HUES6 (cell line): ENCODE results near the gene PPME1.

Source experiments
- H3K27ac ChIP-seq: 2 replicates; pipeline ENCODE4 v1.7.0; 2013; ENCODE audit warnings: low read depth, mild to moderate bottlenecking, low read length, inconsistent platforms
- H3K27me3 ChIP-seq: 2 replicates; pipeline ENCODE4 v1.6.1; 2013; ENCODE audit warnings: low read length; ENCODE audit not compliant: control insufficient read depth, insufficient read depth
- H3K36me3 ChIP-seq: 2 replicates; pipeline ENCODE4 v1.6.1; 2013; ENCODE audit warnings: low read length; ENCODE audit not compliant: control insufficient read depth, insufficient read depth
- H3K4me1 ChIP-seq: 2 replicates; pipeline ENCODE4 v1.6.1; 2013; ENCODE audit warnings: low read length; ENCODE audit not compliant: control insufficient read depth, insufficient read depth
- H3K4me3 ChIP-seq: 2 replicates; pipeline ENCODE4 v1.5.1; 2013; ENCODE audit warnings: low read depth, low read length
- H3K9ac ChIP-seq: one replicate; pipeline ENCODE4 v1.6.1; 2013; ENCODE audit warnings: mild to moderate bottlenecking, low read length
- H3K9me3 ChIP-seq: 2 replicates; pipeline ENCODE4 v1.6.1; 2013; ENCODE audit warnings: low read depth, low read length; ENCODE audit not compliant: control insufficient read depth, insufficient read depth

Gene PPME1

GRCh38 chr11:74256378-74257133 lies 85.5 kb downstream of the PPME1 start:
- no peak overlapping the region for H3K27ac ChIP-seq
- H3K9ac ChIP-seq: no peak overlapping the region
- peaks cover 23% of the 10 kb centered on the region for H3K36me3 ChIP-seq
- no peaks in the 10 kb centered on the region for H3K27me3 ChIP-seq
- H3K4me1 ChIP-seq: no peaks in the 10 kb centered on the region
- H3K4me3 ChIP-seq: no peak overlapping the region
- 0 out of 2 replicates have a peak, but pooled peaks cover 6% of the 10 kb centered on the region for H3K9me3 ChIP-seq

- Histone ChIP-seq H3K9me3 (0 out of 2 replicates have a peak, but pooled peaks cover 6% of the 10 kb centered on the region), H3K27ac (no peak overlapping the region), H3K4me1 (no peaks in the 10 kb centered on the region), H3K4me3 (no peak overlapping the region), H3K36me3 (peaks cover 17% of the 10 kb centered on the region), H3K27me3 (no peaks in the 10 kb centered on the region), H3K9ac (no peak overlapping the region)
Measured at GRCh38 chr11:74257959-74258553, 87.0 kb downstream of the PPME1 start.

GRCh38 chr11:74262725-74263124 lies 91.6 kb downstream of the PPME1 start:
- Histone ChIP-seq H3K27ac (no peak overlapping the region), H3K4me3 (no peak overlapping the region), H3K9me3 (0 out of 2 replicates have a peak, but pooled peaks cover 6% of the 10 kb centered on the region), H3K9ac (no peak overlapping the region), H3K4me1 (no peaks in the 10 kb centered on the region), H3K36me3 (no peaks in the 10 kb centered on the region), H3K27me3 (no peaks in the 10 kb centered on the region)

GRCh38 chr11:74265256-74265655 lies 94.2 kb downstream of the PPME1 start:
- no peak overlapping the region for H3K9ac ChIP-seq
- no peaks in the 10 kb centered on the region for H3K4me1 ChIP-seq
- no peak overlapping the region for H3K4me3 ChIP-seq
- H3K9me3 ChIP-seq: 0 out of 2 replicates have a peak, but pooled peaks cover 6% of the 10 kb centered on the region
- no peak overlapping the region for H3K27ac ChIP-seq
- no peaks in the 10 kb centered on the region for H3K36me3 ChIP-seq
- H3K27me3 ChIP-seq: no peaks in the 10 kb centered on the region

- Histone ChIP-seq H3K27me3 (no peaks in the 10 kb centered on the region), H3K36me3 (no peaks in the 10 kb centered on the region), H3K4me3 (no peak overlapping the region), H3K9ac (no peak overlapping the region), H3K4me1 (no peaks in the 10 kb centered on the region), H3K27ac (no peak overlapping the region), H3K9me3 (no peaks in the 10 kb centered on the region)
Measured at GRCh38 chr11:74267014-74267413, 95.9 kb downstream of the PPME1 start.

GRCh38 chr11:74268456-74268855 lies 97.4 kb downstream of the PPME1 start:
- no peak overlapping the region for H3K9ac ChIP-seq

GRCh38 chr11:74269161-74269811 lies 98.2 kb downstream of the PPME1 start:
- no peaks in the 10 kb centered on the region for H3K4me1 ChIP-seq
- H3K27ac ChIP-seq: no peak overlapping the region
- H3K27me3 ChIP-seq: no peaks in the 10 kb centered on the region
- H3K9me3 ChIP-seq: no peaks in the 10 kb centered on the region
- no peak overlapping the region for H3K4me3 ChIP-seq
- no peak overlapping the region for H3K9ac ChIP-seq
- no peaks in the 10 kb centered on the region for H3K36me3 ChIP-seq

More at GRCh38 chr11:74268456-74268855, 97.4 kb downstream of the PPME1 start:
- H3K36me3 ChIP-seq: no peaks in the 10 kb centered on the region
- H3K4me1 ChIP-seq: no peaks in the 10 kb centered on the region
- H3K27me3 ChIP-seq: no peaks in the 10 kb centered on the region
- H3K27ac ChIP-seq: no peak overlapping the region
- H3K4me3 ChIP-seq: no peak overlapping the region
- H3K9me3 ChIP-seq: no peaks in the 10 kb centered on the region

- H3K36me3 ChIP-seq: no peaks in the 10 kb centered on the region
- no peak overlapping the region for H3K4me3 ChIP-seq
- no peaks in the 10 kb centered on the region for H3K27me3 ChIP-seq
- H3K27ac ChIP-seq: no peak overlapping the region
- no peak overlapping the region for H3K9ac ChIP-seq
- H3K4me1 ChIP-seq: no peaks in the 10 kb centered on the region
- no peaks in the 10 kb centered on the region for H3K9me3 ChIP-seq
Measured at GRCh38 chr11:74272276-74272675, 101.2 kb downstream of the PPME1 start.

GRCh38 chr11:74276581-74276980 lies 105.5 kb downstream of the PPME1 start:
- H3K27ac ChIP-seq: no peak overlapping the region
- H3K36me3 ChIP-seq: no peaks in the 10 kb centered on the region
- no peaks in the 10 kb centered on the region for H3K9me3 ChIP-seq
- H3K4me3 ChIP-seq: no peak overlapping the region
- no peak overlapping the region for H3K9ac ChIP-seq
- H3K4me1 ChIP-seq: no peaks in the 10 kb centered on the region
- no peaks in the 10 kb centered on the region for H3K27me3 ChIP-seq

- no peaks in the 10 kb centered on the region for H3K27me3 ChIP-seq
- no peak overlapping the region for H3K4me3 ChIP-seq
- H3K4me1 ChIP-seq: no peaks in the 10 kb centered on the region
- no peak overlapping the region for H3K9ac ChIP-seq
- no peaks in the 10 kb centered on the region for H3K36me3 ChIP-seq
- H3K27ac ChIP-seq: no peak overlapping the region
- H3K9me3 ChIP-seq: no peaks in the 10 kb centered on the region
Measured at GRCh38 chr11:74278103-74278502, 107.0 kb downstream of the PPME1 start.

GRCh38 chr11:74278721-74279161 lies 107.7 kb downstream of the PPME1 start:
- H3K27ac ChIP-seq: no peak overlapping the region

More at GRCh38 chr11:74278721-74279161, 107.7 kb downstream of the PPME1 start:
- Histone ChIP-seq H3K9me3 (no peaks in the 10 kb centered on the region), H3K4me3 (no peak overlapping the region), H3K9ac (no peak overlapping the region), H3K27me3 (no peaks in the 10 kb centered on the region), H3K4me1 (no peaks in the 10 kb centered on the region), H3K36me3 (no peaks in the 10 kb centered on the region)
